G401.6 (cell line): ENCODE measurements around the gene RPP38.

Experiments used
- FAIRE-seq: peaks from 2 replicates; lab custom pipeline; 2012; peaks lifted over from hg19 to GRCh38; lab: Jason Lieb, UNC

RPP38 gene, protein sequence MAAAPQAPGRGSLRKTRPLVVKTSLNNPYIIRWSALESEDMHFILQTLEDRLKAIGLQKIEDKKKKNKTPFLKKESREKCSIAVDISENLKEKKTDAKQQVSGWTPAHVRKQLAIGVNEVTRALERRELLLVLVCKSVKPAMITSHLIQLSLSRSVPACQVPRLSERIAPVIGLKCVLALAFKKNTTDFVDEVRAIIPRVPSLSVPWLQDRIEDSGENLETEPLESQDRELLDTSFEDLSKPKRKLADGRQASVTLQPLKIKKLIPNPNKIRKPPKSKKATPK

DNA sequence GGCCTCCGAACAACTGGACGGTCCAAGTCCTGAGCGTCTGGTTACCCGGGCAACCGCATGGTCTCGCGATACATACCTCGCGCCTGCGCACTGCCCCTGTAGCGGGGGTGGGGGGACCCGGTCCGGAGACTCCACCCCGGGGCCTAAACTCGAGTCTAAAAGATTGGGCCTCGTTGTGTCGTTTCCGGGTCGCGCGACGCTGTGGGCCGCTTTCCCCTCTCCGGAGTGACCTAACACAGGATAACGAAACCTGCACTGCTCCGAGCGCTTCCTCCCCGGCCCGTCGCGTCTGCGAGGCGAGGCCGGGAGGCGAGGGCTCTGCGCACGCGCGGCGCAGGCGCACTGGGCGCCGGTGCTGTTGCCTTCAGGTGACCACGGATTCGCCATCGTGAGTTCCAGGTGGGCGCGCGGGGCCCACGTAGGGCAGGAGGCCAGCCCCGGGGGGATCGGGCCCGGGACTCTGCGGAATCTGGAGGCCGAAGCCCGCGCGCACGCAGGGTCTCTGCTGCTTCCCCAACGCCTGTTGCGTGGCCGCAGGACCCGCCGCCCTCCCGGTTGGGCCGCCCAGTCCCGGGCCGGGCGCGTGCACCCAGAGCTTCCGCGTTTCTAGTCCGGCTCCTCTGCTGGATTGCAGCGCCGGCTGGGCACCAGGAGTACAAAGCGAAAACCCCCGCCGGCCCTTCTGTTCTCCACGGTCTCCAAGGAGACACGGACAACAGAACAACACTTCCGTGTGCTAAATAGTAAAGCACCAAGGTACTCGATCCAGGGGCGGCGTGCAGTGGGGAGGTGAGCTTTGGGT is at the start of gene RPP38:
Gene RPP38 (plus strand): TSS at position 345 of the 802 bp plus-strand sequence. CDS start 5,960 bp downstream, outside the sequence.
- FAIRE-seq, result peak; percentile 92

GRCh38 chr10:15049533-15049932 is 47.6 kb upstream of the RPP38 start:
- no peak for FAIRE-seq

GRCh38 chr10:15052121-15052520 is 45.0 kb upstream of the RPP38 start:
- no peak for FAIRE-seq

DNA sequence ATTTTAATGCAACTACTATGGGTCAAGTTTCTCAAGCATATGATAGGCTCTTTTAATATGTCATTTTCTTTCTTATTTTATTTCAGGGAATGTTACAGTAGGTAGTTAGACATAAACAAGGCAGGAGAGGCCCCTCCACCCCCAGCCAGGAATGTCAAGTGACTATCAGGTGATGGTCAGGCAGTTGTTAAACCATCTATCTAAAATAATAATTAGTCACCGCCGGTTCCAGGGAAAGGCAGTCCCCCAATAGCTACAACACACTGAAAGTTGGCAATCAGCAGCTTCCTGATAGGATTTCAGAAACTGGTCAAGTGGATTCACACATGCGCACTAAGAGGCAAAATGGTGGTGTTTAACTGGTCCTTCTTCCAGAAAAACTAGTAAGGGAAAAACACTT is 44.1 kb upstream of the RPP38 start:
- FAIRE-seq, result no peak

- no peak for FAIRE-seq
These were observed 38.5 kb upstream of the RPP38 start for GRCh38 chr10:15058689-15059088.

DNA sequence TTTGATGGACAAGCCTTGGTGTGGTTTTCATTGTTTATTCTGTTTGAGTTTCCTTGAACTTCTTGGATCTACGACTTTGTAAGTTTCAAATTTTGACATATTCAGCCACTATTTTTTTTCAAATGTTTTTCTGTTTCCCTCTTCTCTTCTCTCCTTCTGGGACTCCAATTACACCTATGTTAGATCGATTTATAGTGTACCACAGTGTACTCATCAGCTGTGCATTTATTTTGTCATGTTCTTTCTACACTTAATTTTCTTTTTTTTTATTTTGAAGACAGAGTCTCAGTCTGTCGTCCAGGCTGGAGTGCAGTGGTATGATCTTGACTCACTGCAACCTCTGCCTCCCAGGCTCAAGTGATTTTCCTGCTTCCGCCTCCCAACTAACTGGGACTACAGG is 37.2 kb upstream of the RPP38 start:
- no peak for FAIRE-seq

- FAIRE-seq, result no peak
These were observed 36.5 kb upstream of the RPP38 start for GRCh38 chr10:15060638-15061037.

- FAIRE-seq, result no peak
These were observed 30.0 kb upstream of the RPP38 start for GRCh38 chr10:15067154-15067553.

DNA sequence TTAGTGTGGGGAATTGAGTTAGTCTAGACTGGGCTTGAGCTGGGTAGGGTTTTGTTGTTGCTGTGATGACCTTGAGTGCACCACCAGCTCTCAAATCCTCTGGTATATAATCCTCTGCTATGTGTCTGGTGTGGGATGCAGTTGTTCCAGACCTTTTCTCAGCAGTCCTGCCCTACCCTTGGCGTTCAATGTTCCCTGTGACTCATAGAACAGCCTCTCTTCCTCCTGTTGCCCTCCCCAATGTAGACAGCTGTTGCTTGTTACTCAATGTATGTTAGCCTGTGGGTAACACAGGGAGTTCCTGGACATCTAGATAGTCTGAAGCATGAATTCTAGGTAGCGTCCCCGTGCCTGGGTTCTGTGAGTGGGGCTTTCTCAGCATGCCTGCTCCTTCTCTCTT is 28.4 kb upstream of the RPP38 start:
- FAIRE-seq, result no peak

DNA sequence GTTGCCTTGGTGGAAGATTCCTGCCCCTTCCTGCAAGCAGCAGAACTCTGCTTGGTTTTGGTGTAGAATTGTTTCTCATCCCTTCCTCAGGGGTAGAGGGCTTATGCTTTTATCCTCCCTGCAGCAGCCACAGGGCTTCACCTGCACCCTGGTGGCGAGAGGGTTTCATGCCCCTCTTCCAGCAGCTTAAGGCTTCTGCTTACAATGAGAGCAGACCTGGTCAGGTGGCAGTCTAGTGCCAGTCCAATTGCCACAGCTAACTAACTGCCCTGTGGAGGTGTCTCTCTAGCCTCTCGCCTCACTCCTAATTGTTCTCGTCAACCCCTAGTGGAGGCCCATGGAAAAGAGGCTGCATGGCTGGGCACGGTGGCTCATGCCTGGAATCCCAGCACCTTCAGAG is 27.9 kb upstream of the RPP38 start:
- no peak for FAIRE-seq

GRCh38 chr10:15072358-15072757 is 24.8 kb upstream of the RPP38 start:
- no peak for FAIRE-seq

DNA sequence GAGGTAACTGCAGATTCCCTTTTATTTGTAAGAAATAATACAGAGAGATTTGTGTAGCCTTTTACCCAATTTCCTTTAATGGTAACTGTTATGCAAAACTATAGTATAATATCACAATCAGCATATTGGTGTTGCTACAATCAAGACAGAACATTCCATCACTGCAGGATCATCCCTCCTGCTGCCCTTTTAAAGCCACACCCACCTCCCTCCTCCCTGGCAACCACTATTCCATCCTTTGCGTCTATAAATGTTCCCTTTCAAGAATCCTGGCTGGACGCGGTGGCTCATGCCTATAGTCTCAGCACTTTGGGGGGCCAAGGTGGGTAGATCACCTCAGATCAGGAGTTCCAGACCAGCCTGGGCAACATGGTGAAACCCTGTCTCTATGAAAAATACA is 21.7 kb upstream of the RPP38 start:
- FAIRE-seq, result no peak

GRCh38 chr10:15083674-15084501 is 13.3 kb upstream of the RPP38 start:
- FAIRE-seq, result no peak

- FAIRE-seq, result peak; percentile 100
These were observed 12.6 kb upstream of the RPP38 start for GRCh38 chr10:15084502-15084922.

- peak; percentile 42 for FAIRE-seq
These were observed 8.5 kb upstream of the RPP38 start, which contains the start of gene ACBD7 for GRCh38 chr10:15088428-15089261. Gene ACBD7 (minus strand): TSS chr10:15088776. CDS start chr10:15088728, 48 bp downstream.

- no peak for FAIRE-seq
These were observed 5.7 kb upstream of the RPP38 start for GRCh38 chr10:15091418-15091817.

GRCh38 chr10:15092855-15093408 is 4.2 kb upstream of the RPP38 start:
- FAIRE-seq, result no peak

GRCh38 chr10:15096661-15097010 is 519 bp upstream of the RPP38 start:
- no peak for FAIRE-seq

- no peak for FAIRE-seq
These were observed 2.7 kb downstream of the RPP38 start for GRCh38 chr10:15099886-15100285.

- FAIRE-seq, result no peak
These were observed 6.4 kb downstream of the RPP38 start for GRCh38 chr10:15103513-15103912.

DNA sequence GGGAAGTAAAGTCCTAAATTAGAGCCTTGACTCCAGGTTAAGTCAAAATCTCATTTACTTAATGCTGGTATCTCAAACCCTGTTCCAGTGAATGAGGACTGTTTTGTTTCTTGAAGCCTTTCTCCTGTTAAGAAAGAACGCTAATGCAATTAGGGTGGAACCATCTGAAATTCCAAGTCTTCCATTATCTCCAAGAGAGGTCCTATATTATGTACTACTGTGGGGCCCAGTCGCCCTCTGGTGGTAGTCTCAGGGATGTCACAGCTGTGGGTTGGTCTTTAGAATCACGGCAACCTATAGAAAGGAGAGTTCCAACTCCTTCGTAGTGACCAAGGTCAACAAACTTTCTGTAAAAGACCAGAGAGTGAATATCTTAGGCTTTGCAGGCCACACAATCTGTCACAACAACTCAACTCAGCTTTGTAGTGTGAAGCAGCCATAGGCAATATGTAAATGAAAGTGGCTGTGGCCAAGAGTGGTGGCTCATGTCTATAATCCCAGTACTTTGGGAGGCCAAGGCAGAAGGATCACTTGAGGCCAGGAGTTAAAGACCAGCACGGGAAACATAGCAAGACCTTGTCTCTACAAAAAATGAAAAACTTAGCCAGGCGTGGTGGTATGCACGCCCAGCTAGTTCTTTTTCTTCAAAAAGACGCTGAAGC is 9.3 kb downstream of the RPP38 start:
- FAIRE-seq, result peak; percentile 49
